GM19467 (cell line): ENCODE data around the gene TPI1.
A peak's percentile ranks its signal among the peaks of the same experiment; 100 is the strongest.
"Not testable (repeated sequence)": the region's sequence is repeated elsewhere in the genome, so short reads cannot be mapped to it uniquely, and the experiment has no call there.

Experiments used
- ATAC-seq: cut with Tn5 transposase; IDR thresholded peaks from one replicate; pipeline ENCODE4 v1.9.1; 2021; ENCODE audit warnings: mild to moderate bottlenecking, moderate library complexity; ENCODE audit not compliant: unreplicated experiment

Gene TPI1

DNA sequence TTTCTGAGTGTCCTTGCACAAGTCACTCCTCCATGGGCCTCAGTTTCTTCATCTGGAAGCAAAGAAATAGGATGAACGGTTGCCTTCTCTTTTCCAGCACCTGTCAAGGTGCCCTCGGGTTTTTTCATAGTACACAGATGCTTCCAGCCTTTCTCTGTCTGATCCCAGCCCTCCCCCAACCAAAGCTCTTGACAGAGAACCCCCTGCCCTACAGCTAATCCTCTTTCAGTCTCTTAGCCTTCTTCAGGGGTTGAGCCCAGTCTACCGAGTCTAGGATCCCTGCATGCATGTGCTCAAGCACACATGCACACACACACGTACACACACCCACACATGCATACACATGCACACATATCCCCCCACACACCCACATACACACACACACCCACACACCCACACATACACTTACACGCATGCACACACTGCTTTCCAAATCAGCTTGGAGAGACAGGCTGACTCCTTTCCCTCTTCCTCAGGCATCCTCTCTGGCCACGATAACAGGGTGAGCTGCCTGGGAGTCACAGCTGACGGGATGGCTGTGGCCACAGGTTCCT is 20.9 kb upstream of the TPI1 start:
- no peak for ATAC-seq

DNA sequence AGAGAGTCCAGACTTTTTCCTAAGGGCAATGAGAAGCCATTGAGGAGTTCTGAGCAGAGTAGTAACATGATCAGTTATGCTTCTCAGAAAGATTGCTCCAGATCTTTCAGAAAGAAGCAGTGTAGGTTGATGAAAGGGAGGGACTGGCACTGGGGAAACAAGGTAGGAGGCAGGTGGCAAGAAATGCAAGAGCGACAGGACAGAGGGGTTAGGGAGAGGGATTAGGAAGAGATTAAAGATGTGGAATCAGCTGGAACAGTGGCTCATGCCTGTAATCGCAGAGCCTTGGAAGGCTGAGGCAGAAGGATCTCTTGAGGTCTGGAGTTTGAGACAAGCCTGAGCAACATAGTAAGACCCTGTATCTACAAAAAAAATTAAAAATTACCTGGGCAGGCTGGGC is 19.7 kb upstream of the TPI1 start:
- no peak for ATAC-seq

DNA sequence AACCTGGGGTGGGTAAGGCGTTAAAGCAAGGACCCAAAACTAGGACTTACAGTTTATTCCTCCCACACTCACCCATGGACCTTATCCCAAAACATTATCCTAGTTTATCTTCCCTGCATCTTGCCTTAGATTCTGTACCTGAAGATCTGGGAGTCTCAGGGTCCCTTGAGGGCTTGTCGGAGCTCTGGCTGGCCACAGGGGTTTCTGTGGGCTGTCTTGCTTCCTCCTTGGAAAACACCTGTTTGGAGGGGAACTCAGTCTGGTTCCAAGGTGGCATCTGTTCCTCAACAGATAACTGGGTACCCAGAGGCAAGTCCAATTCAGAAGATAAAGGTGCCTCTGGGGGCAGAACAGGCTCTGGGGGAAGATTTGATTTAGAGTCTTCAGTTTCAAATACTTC is 17.9 kb upstream of the TPI1 start:
- no peak for ATAC-seq

DNA sequence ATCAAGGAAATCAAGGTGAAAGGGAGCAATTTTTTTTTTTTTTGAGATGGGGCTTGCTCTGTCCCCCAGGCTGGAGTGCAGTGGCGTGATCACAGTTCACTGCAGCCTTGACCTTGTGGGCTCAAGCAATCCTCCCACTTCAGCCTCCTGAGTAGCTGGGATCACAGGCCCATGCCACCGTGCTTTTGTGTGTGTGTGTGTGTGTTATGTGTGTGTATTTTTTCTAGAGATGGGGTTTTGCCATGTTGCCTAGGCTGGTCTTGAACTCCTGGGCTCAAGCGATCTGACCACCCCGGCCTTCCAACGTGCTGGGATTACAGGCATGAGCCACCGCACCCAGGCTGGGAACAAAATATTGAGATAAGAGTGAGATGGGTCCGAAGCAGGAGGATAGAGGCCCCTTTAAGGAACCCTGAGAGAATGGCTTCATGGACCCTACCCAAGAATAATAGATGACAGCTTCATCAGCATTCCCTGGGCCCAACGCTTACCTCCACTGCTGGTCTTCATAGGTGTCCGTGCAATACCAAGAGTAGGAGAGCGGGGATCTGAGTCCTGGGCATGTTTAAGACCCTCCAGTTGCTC is 17.3 kb upstream of the TPI1 start:
- ATAC-seq, result no peak

DNA sequence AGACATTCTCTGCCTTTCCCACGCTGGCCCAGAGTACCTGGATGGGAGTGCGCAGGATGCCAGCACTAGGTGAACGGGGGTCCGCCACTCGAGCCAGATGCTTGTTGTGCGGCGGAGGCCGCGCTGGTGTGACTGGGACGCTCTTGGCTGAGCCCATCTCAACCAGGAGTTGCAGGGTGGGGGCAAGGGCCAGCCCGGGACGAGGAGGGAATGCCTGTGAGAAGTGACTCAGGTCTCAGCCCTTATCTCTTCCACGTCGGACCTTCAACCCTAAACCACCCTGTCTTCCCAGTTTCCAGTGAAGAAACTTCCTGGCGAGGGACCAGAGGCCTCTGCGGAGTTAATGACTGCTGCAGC is 16.6 kb upstream of the TPI1 start:
- ATAC-seq, result no peak

DNA sequence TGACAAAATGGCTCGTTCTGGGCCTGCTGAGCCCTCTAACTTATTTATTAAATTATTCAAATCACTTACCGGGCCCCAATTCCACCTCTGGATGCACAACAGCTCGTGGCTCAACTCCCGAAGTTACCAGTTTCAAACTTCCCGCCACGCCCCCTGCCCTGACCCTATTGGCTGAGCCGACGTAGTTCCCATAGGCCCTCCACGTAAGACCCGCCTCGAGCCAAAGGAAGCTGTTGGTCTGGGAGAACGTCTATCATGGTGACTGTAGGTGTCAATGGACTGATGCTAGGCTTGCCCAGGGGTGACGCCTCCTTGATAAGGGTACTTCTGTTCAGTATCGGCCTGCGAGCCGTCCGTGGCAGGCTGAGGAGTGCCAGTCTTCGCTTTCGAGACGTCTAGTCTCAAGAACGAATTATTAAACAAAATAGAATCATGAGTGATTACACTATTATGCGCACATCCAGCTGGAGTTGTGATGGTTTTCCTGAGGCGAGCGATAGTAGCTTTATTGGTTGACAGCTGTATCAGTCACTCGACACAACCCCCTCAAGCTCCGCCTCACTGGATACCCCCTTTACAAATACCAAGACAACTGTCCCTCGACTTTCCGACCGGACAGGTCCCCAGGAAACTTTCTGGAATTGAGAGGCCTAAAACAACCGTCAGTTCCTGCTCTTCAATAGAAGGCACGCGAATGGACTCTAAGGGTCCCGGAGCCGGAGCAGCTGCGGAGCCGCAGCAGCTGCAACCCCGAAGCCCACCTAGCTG is 16.0 kb upstream of the TPI1 start, which contains the start of gene CDCA3:
Gene CDCA3, minus strand, starts transcription at position 134 of the 768 bp plus-strand sequence. CDS start 334 bp downstream, outside the sequence.
- ATAC-seq, result peak; percentile 45

DNA sequence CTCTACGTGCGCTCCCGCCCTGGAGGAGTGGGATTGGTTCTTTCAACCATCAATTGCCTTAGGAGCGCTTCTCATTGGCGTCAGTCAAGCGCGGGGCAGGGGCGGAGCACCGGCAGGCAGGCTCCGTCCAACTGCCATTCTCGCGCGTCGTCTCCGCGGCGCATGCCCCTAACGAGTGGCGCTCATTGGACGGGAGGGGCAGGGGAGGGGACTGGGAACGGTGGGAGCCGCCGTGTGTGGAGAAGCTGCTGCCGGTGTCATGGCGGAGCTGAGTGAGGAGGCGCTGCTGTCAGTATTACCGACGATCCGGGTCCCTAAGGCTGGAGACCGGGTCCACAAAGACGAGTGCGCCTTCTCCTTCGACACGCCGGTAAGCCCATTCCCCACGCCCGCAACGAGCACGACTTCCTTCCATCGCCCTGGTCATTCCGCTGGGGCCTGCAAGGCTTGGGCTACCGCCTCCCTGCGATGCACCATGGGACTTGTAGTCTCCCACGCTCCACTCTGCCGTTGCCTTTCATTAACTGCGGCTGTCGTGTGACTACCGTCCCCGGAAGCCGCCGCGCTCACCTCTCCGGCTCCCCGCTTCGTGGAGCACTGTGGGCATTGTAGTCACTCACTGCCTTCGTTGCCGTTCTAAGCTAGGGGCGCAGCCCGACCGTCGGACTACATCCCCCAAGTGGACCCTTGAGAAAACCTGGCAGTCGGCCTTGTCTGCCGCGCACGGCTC is 15.2 kb upstream of the TPI1 start, which contains the start of gene USP5:
Gene USP5, plus strand, starts transcription at position 230 of the 730 bp plus-strand sequence. Its CDS starts 30 bp downstream, at position 260.
- ATAC-seq, result peak; percentile 77

DNA sequence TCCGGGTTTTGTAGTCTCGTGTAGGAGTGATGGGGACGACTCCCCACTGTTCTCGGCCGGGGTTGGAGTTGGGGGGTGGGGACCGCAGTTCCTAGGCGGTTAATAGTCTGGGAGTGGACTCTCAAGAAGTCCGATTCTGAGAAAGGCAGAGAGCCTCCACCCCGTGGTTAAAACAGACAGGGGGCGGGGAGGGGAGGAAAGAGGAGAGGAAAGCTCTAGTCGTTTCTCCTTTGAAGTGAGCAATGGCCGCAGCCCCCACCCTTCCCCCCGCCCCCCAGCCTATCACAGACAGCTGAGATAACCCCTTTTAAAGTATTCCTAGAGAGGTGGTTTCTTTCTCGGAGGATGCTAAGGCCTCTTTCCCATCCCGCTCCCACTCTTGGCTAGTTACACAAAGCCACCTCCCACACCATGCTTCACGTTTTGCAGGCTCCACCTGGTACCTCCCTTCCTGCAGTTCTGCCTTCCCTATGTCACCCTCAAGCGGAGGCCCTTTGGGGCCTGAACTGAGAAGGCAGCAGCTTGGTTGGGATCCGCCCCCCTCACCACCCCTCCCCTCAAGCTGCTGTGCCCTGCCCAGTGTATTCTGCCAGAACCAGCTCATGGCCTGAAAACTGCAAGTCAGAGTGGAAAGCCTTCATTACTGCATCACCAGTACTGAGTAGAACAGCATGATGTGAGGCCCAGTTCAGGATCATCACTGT is 14.5 kb upstream of the TPI1 start:
- no peak for ATAC-seq

DNA sequence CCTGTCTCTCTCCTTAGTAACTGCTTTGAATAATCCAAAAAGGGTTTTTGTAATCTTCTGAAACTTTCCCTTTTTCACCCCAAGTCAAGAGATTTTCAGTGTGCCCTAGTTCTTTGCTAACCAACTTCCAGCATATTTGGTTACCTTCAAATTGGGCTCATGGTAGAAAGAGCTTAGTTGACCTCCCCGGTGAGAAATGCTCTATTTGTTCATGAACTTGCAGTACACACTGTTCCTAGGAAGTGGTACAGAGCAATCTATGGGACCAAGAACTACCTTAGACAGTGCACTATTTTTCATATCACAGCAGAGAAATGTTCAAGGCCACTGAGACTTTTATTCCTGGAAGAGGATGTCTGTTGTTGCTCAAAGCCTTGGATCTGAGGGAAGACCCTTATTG is 13.7 kb upstream of the TPI1 start:
- ATAC-seq, result no peak

DNA sequence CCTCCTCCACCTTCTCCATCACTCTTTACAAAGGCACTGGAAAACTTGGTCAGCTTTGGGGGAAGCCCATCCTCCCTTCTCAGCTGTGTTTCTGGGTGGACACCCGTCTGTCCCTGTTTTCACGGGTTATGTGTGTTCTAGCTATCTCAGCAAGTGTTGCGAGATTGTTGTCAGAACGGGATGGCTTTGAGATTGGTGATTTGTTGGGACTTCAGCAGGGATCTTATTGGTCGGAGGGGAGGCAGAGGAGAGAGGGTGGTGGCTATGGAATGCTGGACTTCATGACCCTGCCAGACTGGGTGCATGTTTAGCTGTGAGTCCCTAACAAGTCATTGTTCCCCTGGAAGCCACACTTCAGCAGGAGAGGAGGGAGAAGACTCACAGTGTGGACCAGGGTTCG is 13.3 kb upstream of the TPI1 start:
- no peak for ATAC-seq

DNA sequence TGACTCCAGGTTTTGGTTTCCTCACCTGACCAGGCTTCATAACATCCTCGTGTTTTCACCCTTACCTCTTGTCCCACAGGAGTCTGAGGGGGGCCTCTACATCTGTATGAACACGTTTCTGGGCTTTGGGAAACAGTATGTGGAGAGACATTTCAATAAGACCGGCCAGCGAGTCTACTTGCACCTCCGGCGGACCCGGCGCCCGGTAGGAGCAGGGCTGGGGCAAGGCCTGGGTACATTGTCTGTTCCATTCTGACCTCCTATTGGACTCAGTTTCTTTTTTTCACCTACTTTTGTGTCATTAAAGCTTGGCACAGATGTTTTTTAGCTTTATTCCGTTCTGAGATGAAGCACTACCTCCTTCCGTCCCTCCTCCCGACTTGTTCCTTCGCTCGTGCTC is 12.0 kb upstream of the TPI1 start:
- no peak for ATAC-seq

DNA sequence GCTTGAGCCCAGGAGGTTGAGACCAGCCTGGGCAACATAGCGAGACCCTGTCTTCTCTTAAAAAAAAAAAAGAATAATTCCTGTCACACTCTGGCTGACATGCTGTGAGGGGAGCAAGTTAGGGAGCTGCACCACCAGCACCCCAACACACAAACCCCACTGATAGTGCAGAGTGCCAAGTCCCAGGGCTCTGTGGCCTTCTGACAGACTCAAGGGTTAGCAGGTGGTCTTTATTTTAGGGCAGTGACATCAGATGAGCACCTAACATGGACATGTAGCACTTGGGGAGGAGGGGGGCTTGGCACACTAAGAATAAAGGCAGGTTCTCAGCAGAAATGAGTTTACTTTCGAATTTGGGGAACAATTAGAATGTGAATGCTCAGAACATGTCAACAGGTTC is 8.5 kb upstream of the TPI1 start:
- ATAC-seq, result no peak

DNA sequence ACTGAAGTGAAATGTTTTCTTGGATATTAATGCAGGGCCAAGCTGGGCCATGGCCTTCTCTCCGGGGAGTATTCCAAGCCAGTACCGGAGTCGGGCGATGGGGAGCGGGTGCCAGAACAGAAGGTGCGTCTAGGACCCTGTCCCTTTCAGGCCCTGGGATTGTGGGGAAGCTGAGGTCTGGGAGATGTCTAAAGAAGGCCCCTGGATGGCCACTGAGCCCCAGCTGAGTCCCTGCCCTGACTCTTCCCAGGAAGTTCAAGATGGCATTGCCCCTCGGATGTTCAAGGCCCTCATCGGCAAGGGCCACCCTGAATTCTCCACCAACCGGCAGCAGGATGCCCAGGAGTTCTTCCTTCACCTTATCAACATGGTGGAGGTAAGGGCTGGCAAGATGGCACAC is 7.2 kb upstream of the TPI1 start:
- no peak for ATAC-seq

DNA sequence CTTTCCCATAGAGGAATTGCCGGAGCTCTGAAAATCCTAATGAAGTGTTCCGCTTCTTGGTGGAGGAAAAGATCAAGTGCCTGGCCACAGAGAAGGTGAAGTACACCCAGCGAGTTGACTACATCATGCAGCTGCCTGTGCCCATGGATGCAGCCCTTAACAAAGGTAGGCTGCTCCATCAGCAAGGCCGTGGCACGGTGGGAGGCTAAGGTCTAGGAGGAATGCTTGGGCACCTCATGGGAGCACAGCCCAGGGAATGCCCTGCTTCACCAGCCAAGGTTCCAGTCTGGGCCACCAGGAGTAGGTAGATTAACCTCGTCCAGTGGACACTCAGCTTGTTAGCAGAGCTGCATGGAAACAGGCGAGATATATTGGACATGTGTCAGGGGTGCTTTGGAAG is 6.4 kb upstream of the TPI1 start:
- ATAC-seq, result no peak

DNA sequence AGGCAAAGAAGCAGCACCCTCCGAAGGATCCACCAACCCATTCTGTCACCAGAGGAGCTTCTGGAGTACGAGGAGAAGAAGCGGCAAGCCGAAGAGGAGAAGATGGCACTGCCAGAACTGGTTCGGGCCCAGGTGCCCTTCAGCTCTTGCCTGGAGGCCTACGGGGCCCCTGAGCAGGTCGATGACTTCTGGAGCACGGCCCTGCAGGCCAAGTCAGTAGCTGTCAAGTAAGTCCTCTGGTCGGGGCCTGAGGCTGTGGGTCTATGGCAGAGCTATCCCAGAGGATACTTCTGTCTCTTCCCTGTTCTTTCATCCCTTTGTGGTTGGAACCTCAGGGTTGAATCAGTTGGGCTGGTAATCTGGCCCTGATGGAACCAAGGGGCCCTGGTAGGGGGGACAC is 5.9 kb upstream of the TPI1 start:
- no peak for ATAC-seq

DNA sequence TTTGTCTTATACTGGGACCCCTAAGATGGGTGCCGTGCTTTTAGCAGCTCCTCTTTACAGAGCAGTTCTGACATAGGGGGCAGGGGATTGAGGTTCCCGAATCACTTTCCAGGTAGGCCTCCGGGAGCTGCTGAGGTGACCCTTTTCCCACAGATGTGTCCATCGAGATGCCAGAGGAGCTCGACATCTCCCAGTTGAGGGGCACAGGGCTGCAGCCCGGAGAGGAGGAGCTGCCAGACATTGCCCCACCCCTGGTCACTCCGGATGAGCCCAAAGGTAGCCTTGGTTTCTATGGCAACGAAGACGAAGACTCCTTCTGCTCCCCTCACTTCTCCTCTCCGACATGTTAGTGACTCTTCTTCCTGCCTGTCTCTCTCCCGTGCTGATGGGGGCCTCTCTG is 4.3 kb upstream of the TPI1 start:
- no peak for ATAC-seq

DNA sequence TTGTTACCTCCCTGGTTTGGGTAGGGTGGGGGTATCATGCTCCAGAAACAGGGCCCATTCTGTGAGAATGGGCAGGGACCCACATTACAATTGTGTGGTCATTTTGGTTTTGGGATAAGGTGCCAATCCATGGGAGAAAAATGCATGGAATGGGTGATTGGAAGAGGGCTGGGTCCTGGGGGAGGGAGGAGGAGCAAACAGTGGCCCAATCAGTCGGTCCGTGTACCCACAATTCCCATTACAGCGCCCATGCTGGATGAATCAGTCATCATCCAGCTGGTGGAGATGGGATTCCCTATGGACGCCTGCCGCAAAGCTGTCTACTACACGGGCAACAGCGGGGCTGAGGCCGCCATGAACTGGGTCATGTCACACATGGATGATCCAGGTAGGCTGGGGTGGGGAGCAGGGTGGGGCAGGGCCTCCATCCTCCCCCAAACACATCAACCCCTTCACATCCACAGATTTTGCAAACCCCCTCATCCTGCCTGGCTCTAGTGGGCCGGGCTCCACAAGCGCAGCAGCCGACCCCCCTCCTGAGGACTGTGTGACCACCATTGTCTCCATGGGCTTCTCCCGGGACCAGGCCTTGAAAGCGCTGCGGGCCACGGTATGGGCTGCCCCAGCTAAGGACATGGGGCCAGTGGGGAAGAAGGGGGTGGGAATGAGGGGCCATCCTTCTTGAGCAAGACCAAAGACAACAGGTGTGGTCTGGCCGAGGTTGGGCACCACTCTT is 3.6 kb upstream of the TPI1 start:
- no peak for ATAC-seq

DNA sequence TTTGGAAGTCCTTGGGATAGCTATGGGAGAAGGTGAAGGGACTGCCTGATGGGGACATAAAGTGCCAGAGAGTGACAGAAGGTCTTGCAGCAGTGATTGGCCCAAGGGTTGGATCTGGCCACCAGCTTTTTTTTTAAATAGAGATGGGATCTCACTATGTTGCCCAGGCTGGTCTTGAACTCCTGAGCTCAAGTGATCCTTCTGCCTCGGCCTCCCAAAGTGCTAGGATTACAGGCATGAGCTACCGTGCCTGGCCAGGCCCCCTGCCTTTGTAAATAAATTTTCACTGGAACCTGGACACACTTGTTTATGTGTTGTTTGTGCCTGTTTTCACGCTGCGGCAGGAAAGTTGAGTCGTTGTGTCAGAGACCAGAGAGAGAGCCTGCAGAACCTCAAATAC is 2.0 kb upstream of the TPI1 start:
- ATAC-seq, result not testable (repeated sequence)

DNA sequence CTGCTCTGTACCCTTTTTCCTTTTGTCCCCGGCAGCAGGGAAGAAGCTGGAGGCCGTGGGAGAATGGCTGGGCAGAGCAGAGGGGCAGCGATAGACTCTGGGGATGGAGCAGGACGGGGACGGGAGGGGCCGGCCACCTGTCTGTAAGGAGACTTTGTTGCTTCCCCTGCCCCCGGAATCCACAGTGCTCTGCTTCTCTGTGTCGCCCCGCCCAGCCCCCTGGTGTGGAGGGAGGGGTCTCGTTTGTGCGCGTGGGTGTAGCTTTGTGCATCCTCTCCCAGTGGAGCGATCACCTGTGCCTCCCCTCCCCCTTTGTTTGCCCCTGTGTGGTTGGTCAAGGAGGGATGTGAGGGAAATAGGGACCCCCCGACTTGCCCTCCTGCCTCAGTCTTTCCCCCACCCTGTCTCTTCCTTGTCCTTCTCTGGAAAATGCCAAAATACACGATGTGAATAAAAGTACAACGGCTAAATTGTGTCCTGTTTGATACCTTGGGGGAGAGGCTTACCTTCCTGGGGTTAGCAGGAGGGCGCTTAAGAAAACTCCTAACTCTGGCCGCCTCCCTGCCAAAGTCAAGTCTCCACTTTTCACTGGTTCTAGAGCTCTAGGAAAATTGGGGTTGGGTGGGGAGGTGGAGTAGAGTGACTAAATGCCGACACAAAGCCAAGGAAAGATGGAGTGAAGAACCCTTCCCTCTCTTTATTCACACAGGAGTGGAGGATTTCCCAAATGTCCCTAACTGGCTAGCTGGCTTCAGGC is 990 bp upstream of the TPI1 start:
- ATAC-seq, result no peak

DNA sequence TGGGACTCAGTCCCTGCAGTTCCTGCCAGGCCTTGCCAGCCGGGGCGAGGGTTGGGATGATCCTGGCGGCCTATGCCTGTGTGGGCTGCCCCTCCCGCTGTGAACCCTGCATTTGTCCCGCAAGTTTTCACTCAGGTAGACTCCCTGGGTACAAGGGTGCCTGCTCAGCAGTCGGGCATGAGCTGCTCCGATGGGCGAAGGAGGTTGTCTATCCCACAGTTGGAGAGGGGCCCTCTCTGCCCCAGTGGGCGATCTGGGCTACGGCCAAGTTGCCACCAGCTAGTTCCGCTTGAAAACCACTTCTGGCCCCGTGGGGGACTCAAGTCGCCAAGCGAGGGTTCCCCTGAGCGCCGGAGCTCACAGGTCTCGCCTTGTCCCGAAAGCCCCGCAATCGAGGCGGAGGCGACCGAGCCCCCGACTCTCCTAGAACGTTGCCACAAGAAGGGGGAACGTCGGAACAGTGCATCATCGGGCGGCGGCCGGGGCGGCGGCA is 365 bp upstream of the TPI1 start:
- ATAC-seq, result peak; percentile 2
